GM12892 (cell line): ENCODE measurements around the gene TRIM42.

Experiments used
- POLR2A ChIP-seq: IDR thresholded peaks from 2 replicates; pipeline ENCODE4 v1.6.1; 2011; ENCODE audit warnings: low read depth, low read length, control low read depth
- POLR2AphosphoS5 ChIP-seq: IDR thresholded peaks from 2 replicates; pipeline ENCODE4 v1.6.1; 2011; ENCODE audit warnings: low read depth, low read length, control low read depth
- TAF1 ChIP-seq: IDR thresholded peaks from 2 replicates; pipeline ENCODE4 v1.6.1; 2011; ENCODE audit warnings: low read depth, mild to moderate bottlenecking, control low read depth, low read length, borderline replicate concordance

DNA sequence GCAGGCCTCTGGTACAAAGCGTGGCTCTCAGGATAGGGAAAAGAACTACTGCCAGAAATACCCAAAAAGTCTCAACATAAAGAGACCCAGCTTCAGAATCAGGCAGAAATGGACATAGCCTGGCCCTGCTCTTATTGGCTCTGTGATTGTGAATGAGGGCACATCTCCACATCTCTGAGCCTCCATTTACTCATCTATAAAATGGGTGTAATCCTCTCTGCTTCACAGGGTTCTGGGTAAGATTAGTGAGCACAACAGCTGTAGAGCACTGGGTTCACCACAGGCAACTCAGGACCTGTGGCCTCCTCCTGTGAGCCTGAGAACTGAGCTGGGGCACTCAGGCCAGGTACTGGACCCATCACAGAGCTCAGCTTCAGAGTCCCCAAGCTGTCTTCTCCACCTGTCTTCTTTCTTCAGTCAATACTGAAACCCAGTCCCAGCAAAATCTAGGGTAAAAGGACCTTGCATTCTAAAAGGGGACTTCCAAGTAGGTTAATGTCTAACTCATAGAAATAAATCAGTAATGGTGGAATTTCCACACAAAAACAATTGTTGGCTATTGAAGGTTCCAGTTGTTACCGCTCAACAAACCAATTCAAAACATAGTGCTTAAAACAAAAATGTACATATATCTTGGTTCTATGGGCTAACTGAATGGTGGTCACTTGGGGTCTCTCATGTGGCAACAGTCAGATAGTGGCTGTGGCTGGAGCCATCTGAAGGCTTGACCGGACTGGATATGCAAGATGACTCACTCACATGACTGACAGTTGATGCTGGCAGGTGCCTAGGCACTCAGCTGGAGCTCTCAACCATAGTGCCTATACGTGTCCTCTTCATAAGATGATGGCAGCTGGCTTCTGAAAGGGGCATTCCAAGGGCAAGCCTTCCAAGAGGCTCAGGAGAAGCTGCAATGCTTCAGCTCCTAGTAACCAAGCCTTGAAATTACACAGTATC, 47.3 kb downstream of the TRIM42 start:
- TF ChIP-seq TAF1: no peak
- no peak for TF ChIP-seq POLR2A
- TF ChIP-seq POLR2AphosphoS5: no peak
